ENCODE data around the gene MLLT1.

- TF ChIP-seq FOXK2 (IDR thresholded peaks at IDR 0.05) (no peak), CTBP1 (IDR thresholded peaks at IDR 0.05; ENCODE audit: borderline replicate concordance) (no peak), TARDBP (IDR thresholded peaks at IDR 0.05) (no peak), FOXA1 (IDR thresholded peaks at IDR 0.05) (no peak), BHLHE40 (IDR thresholded peaks at IDR 0.05; ENCODE audit: borderline replicate concordance) (no peak), SP1 (IDR thresholded peaks at IDR 0.05) (no peak), NFRKB (IDR thresholded peaks at IDR 0.05) (no peak), SUZ12 (IDR thresholded peaks at IDR 0.05) (no peak), L3MBTL2 (conservative IDR thresholded peaks at IDR 0.05) (no peak), HDGF (IDR thresholded peaks at IDR 0.05; ENCODE audit: borderline replicate concordance) (no peak)
Measured at GRCh38 chr19:6287269-6287885, 7.6 kb upstream of the MLLT1 start.
